GM13977 (cell line): ENCODE data around the gene PNMA8A.
"Not testable (repeated sequence)": the region's sequence is repeated elsewhere in the genome, so short reads cannot be mapped to it uniquely, and the experiment has no call there.

Source experiments
- DNase-seq: peaks from one replicate; pipeline ENCODE4 v3.0.0; 2012; ENCODE audit warnings: low spot score
- in situ Hi-C: fragments of 300-500 bp; cut with MboI; formaldehyde crosslinking; loops from one replicate; pipeline ENCODE4 v1.12.0; 2022; ENCODE audit warnings: low sequenced_read_pairs, low pct_unique_long_range_greater_than_20kb, mixed read lengths, inconsistent platforms; ENCODE audit not compliant: unreplicated experiment
- TF ChIP-seq, protein P1 (sequence below): IDR thresholded peaks from 2 replicates; pipeline ENCODE4 v1.5.1; 2012; ENCODE audit warnings: mild to moderate bottlenecking, control low read depth; ENCODE audit not compliant: insufficient read depth; ENCODE audit errors: extremely low read depth, missing control alignments

PNMA8A gene

GRCh38 chr19:46497773-46498172, 26.4 kb upstream of the PNMA8A start:
- no peak for DNase-seq
- in situ Hi-C loops, result loop anchor here (25.0 kb wide), 1 partner anchor 210 kb away; the partner anchor contains the start of gene HIF3A
- TF ChIP-seq, protein P1, sequence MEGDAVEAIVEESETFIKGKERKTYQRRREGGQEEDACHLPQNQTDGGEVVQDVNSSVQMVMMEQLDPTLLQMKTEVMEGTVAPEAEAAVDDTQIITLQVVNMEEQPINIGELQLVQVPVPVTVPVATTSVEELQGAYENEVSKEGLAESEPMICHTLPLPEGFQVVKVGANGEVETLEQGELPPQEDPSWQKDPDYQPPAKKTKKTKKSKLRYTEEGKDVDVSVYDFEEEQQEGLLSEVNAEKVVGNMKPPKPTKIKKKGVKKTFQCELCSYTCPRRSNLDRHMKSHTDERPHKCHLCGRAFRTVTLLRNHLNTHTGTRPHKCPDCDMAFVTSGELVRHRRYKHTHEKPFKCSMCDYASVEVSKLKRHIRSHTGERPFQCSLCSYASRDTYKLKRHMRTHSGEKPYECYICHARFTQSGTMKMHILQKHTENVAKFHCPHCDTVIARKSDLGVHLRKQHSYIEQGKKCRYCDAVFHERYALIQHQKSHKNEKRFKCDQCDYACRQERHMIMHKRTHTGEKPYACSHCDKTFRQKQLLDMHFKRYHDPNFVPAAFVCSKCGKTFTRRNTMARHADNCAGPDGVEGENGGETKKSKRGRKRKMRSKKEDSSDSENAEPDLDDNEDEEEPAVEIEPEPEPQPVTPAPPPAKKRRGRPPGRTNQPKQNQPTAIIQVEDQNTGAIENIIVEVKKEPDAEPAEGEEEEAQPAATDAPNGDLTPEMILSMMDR, result no peak

DNA sequence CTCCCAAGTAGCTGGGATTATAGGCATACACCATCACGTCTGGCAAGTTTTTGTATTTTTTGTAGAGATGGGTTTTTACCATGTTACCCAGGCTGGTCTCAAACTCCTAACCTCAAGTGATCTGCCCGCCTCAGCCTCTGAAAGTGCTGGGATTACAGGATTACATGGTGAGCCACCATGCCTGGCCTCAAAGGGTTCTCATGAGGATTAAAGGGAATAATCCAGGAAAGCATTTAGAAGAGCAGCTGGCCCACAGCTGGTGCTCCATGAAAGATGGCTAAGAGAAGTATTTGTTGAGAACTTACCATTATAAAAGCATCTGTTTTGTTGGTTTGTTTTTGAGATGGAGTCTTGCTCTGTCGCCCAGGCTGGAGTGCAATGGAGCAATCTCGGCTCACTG, 25.5 kb upstream of the PNMA8A start:
- in situ Hi-C loops, result loop anchor here (25.0 kb wide), 1 partner anchor 210 kb away; the partner anchor contains the start of gene HIF3A
- not testable (repeated sequence) for DNase-seq

DNA sequence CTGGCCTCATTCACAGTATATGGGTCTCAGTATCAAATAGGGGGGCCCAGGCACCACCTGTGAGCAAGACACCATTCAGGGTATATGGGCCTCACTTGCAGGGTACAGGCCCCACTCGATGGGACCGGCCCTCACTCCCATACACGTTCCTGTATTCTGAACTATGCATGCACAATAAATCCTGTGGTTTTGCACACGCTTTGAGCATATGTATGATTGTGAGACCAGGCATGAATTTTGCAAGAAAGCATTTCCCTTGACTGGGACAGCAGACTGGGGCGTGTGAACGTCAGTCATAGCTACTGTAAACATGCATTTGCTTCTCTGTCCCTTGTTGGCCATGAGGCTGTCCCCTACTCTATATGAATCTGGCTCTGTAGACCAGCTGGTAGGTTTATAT, 24.9 kb upstream of the PNMA8A start:
- TF ChIP-seq, protein P1, result no peak
- no peak for DNase-seq
- in situ Hi-C loops, result loop anchor here (25.0 kb wide), 1 partner anchor 209 kb away; the partner anchor contains the start of gene HIF3A

GRCh38 chr19:46495786-46496099, 24.4 kb upstream of the PNMA8A start, which contains the start of gene PNMA8B:
Gene PNMA8B, minus strand, starts transcription at chr19:46495867. Its CDS starts 402 bp downstream, at chr19:46495465.
- TF ChIP-seq, protein P1, result no peak
- no peak for DNase-seq
- in situ Hi-C loops, result loop anchor here (25.0 kb wide), 1 partner anchor 208 kb away; the partner anchor contains the start of gene HIF3A

DNA sequence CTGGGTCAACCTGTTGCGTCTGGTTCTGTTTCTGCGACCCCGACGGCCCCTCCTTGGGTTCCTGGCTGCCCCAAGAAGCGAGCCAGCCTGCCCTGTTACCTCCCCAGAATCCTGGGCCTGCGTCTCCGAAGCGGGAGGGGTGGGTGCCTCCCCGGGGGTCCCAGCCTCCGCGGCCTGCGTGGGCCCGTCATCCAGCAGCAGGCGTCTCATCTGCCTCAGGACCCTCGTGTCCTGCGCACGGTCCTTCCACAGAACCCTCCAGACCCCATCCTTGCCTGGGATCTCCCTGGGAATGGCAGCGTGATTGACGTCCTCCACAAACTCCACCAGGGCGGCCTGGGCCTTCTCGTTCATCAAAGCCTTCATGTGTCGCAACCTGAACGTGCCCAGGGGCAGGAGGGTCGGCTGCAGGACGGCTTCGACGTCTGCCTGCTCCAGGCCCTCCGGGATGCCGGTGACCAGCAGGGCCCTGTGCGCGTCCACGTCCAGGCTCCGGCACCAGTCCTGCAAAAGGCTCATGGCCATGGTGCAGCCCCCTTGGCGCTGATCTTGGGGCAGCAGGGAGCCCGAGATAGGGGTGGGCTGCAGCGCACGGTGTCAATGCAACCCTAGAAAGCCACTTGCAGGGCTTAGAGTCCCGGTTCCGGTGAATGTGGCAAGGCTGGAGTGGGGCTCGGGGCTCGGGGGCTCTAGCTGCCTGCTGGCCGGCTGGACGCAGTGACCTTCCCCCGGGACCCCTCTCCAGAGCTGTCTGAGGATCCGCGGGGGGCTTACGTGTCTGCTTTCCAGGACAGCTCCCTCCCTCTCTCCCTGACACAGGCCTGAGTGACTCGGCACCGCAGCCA, 23.8 kb upstream of the PNMA8A start:
- TF ChIP-seq, protein P1, result no peak
- no peak for DNase-seq
- in situ Hi-C loops, result loop anchor here (25.0 kb wide), 1 partner anchor 208 kb away; the partner anchor contains the start of gene HIF3A

DNA sequence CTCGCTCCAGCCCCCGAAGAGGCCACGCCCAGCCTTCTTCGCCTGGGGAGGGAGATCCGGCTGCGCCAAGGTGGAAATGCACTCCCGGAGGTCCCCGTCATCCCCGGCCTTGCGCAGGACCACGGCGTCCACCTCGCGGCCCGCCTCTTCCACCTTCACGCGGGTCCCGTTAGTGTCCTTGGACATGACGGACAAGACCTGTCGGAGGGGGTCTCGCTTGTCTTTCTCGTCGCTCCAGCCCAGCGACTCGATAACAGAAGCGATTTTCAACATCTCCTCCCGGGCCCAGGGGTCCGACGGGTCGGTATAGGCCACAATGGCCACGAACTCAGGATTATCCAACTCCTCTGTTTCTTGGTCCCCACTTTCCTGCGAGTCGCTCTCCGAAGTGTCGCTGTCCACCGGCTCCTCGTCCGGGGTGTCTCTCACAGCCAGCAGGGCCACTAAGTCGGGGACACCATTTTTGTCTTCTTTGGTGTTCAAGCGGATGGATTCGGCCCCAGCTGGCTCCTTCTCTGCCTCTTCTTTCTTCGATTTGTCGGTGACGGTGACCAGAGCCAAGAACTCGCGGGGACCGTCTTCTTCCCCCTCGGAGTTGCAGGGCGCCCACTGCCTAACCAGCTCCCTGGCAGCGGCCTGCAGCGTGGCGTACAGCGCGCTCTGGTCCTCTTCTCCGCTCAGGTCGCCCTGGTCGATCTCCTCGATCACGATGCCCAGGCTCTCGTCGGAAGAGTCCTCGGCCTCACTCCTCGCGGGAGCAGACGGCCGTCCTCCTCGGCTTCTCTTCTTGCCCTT, 23.0 kb upstream of the PNMA8A start:
- no peak for DNase-seq
- in situ Hi-C loops, result loop anchor here (25.0 kb wide), 1 partner anchor 207 kb away; the partner anchor contains the start of gene HIF3A
- TF ChIP-seq, protein P1, result no peak
